HG02970 (cell line): ENCODE results near the gene BCL2.

Experiments
- ATAC-seq: cut with Tn5 transposase; IDR thresholded peaks from one replicate; pipeline ENCODE4 v1.9.1; 2021; ENCODE audit warnings: mild to moderate bottlenecking, moderate library complexity, moderate number of reproducible peaks; ENCODE audit not compliant: unreplicated experiment, low FRiP score

The BCL2 gene

GRCh38 chr18:63149302-63149587 is 170.3 kb downstream of the BCL2 start:
- ATAC-seq, result no peak

DNA sequence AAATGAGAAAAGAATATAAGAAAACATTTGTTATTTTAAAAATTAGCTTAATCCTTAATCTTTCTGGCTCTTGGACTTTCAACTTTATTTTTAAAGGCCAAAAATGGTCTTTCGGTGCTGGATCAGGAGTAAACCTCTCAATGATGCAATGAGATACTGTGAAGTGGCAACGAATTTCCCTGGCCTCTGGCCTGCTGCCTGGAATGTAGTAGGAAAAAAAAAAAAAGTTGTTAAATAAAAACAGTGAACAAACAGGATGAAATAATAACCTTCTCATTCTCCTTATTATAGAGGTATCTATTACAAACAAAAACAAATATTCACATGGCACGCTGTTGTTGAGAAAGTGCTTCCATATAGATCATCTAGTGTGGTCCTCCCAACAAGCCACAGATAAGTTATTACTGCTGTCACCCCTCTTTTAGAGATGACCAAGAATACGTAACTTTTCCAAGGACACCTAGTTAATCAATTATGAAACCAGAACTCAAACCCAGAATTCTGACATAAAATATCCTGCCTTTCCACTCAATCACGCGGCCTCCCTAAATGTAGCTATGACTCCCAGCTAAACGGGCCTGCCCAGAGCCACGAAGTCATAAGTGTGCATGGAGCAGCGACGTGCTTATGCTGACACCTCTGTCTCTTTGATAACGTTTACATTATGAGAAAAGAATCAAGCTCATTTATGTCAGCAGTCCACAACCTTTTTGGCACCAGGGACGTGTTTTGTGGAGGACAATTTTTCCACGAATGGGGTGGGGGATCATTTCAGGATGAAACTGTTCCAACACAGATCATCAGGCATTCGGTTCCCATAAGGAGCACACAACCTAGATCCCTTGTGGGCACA is 170.9 kb downstream of the BCL2 start:
- no peak for ATAC-seq

- ATAC-seq, result no peak
Observed at GRCh38 chr18:63147973-63148372, 171.6 kb downstream of the BCL2 start.

DNA sequence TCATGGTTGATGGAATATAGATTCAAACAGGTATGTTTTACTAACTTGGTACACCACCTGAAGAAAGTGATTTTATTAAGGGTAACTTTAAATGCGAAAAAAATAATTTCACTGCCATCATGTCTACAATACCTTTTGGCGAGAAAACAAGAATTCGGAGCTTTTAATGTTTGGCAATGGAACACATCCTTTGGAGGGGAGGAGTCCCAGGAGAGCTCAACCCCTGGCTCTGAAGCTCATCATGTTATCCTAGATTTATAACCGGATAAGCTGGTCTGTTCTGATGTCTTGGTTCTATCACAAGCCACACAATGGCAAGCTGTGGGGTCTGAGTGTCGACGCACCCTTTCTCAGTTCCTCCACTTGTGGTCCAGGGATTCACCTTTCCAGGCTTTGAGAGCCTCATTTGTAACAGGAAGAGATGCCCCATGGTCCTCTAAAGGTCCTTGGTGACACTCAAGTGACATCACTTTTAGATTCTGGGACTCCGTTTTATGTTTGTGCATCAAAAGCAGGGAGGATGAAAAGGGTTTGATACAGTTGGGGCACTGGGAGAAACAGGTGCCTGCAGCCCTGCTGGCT is 172.7 kb downstream of the BCL2 start:
- ATAC-seq, result no peak

DNA sequence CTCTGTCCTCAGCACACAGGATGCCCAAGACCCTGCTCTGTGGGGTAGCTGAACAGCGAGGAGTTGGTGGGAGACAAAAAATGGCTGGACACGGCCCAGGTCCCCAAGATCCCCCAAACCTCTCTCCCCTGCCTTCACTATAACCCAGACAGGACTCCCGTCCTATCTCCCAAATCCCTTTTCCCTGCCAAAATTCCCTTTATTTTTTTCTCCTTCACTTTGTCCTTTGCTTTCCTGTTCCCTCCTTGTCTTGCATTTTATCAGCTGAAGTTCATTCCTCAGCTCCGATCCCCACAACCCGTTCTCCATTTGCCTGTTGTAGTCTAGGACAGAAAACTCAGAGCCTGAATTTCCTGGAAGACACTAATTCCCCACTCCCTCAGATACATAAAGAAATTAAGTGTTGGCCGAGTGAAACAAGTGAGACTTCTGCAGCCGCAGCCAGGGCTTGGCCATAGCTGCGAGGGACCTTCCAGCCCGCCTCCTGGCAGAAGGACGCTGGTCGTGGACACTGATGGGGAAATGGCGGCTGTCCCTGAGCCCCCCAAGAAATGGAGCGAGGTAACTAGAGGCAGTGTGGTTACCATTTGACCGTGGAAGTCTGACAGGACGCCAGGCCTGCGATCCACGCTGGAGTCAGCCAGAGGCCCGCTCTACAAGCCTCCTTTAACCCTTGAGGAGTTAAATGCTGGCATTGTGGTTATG is 173.6 kb downstream of the BCL2 start:
- ATAC-seq, result no peak

- ATAC-seq, result no peak
Observed at GRCh38 chr18:63145166-63145850, 174.3 kb downstream of the BCL2 start.

- no peak for ATAC-seq
Observed at GRCh38 chr18:63144748-63145147, 174.8 kb downstream of the BCL2 start.

GRCh38 chr18:63143330-63143771 is 176.2 kb downstream of the BCL2 start:
- ATAC-seq, result no peak

GRCh38 chr18:63142594-63143225 is 176.9 kb downstream of the BCL2 start:
- ATAC-seq, result no peak

DNA sequence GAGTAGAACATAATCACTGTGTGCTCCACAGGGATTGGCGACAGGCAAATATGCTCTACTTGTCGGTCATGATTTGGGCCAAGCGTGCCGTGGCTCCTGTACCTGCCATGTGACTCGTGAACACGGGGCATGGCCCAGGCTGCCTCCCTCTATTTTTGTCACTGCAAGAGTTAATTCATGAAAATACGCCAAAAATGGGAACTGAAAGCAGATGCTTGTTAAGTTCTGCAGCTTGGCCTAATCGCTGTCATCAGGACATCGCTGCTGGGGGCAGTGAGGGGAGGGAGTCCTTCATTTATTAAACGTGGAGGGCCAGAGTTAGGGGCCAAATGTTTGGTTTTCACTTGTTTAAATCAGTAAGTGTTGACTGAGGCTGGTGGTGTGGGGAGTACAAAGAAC is 177.8 kb downstream of the BCL2 start:
- ATAC-seq, result no peak

- ATAC-seq, result no peak
Observed at GRCh38 chr18:63140997-63141777, 178.4 kb downstream of the BCL2 start.

DNA sequence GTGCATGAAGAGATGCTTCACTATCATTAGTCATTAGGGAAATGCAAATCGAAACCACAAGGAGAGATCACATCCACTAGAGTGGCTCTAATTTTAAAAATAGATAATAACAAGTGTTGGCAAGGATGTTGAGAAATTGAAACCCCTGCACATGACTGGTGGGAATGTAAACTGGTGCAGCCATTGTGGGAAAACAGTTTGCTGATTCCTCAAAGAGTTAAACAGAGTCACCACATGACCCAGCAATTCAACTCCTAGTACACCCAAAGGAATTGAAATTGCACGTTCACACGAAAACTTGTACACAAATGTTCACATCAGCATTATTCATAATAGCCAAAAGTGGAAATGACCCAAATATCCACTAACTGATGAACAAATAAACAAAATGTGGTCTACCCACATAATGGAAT is 179.5 kb downstream of the BCL2 start:
- no peak for ATAC-seq

DNA sequence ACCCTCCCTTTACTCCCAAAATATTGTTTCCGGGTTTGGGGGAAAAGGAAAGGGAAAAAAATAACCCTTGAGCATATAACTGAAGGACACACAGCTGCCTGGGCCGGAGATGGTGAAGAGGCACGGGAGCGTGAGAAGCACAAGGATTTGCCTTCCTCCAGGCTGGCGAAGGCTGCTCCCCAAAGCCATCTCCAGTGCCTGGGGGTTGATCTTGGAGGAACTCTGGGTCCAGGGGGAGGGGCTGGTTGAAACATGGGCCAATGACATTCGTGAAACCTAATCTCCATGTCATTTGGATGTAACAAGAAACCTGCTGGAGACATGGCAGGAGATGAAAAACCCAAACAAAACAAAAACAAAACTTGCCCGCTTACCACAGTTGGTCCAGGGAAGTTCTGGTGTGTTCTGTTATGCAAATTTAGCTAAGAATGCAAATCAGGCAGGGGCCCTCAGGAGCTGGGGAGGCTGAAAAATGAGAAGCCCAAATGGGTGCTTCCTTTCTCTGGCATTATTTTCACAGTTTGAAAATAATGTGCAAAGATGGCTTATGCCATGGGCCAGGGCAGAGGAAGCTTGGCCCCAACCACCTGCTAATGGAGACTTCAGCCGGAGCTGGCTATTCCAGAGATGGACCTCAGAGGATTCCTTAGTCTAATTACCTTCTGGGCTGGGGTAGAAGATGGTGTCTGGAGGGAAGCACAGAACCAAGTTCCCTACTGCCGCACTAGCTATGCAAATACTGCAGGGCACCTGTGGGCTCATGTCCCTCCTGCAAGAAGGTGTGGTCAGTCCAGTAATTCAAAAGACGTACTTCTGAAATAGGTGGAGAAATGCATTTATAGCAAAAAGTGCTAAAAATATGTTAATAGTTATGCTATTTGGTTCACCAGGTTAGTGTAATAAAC is 180.9 kb downstream of the BCL2 start:
- no peak for ATAC-seq

DNA sequence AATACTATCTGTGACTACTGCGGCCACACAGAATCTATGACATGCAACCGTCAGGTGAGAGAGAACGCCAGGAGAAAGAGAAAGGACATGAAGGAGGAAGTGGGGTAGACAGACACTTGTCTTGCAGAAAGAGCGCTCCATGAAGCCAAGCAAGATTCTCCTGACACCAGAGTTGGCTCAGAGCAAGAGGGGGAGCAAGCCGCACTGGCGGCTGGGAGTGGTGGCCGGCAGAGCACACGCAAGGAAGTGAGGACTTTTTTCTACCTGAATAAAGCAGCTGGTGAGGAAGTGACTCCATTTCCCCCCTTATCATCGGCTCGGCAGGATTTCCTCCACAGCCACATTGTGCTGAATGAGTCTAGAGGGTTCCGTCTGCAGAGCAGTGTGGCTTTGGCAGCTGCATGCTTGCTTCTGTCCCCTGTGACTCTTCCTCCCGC is 181.6 kb downstream of the BCL2 start:
- no peak for ATAC-seq

GRCh38 chr18:63135101-63135500 is 184.5 kb downstream of the BCL2 start:
- ATAC-seq, result no peak

- ATAC-seq, result no peak
Observed at GRCh38 chr18:63132819-63133200, 186.8 kb downstream of the BCL2 start.

DNA sequence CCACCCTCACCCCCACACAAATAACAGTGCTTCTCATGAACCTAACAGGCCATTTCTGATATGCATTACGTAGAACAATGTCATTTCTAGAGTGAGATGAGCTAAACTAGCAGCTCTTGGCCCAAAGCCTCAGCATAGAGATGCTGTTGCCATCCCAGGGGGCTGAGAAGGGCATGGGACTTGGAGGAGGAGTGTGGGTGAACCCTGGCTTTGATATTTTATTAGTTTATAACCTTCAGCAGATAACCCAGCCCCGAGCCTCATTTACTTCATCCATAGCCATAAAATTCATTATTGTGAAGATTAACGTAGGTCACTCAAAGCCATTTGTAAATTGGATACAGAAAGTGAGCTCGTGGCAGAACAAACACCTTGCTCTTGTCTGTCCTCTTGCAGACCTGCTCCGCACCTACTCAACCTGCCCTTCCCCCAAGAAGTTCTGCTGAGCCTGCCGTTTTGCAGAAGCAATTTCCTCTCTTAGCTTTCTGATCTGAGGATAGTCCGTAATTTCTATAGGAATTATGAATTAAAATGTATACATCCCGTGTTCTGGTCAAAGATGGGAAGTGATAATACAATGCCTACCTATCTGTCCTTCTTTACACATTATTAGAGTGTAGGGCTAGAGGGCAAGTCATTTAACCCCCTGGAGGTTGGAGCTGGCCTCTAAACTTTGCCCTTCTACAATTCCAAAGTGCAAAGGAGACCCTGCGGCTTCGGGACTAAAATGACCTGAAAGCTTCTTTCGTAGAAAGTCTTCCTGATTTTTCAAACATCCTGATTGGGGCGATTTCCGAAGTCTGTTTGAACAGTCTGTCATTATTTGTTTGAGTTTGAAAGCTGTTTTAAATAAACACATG is 187.4 kb downstream of the BCL2 start:
- ATAC-seq, result no peak
